Upper lobe of left lung (tissue), 4 donors: ENCODE data around the gene SART1.

ENCODE experiments used
- POLR2AphosphoS5 ChIP-seq, 2 donors: sonication (generic); formaldehyde crosslinking; IDR thresholded peaks; one replicate each; pipeline ENCODE4 v1.5.1; 2017; ENCODE audit warnings: antibody characterized with exemption in 2 of 2
- TF ChIP-seq, protein P1 (sequence below), 6 experiments: fragments of 450-650 bp in 4 of 6; fragments of 200-600 bp in 2 of 6; sonication (generic) in 2 of 6; IDR thresholded peaks; one replicate each; pipeline ENCODE4 v1.5.1; 2016 to 2019; ENCODE audit warnings: antibody characterized with exemption in 6 of 6

DNA sequence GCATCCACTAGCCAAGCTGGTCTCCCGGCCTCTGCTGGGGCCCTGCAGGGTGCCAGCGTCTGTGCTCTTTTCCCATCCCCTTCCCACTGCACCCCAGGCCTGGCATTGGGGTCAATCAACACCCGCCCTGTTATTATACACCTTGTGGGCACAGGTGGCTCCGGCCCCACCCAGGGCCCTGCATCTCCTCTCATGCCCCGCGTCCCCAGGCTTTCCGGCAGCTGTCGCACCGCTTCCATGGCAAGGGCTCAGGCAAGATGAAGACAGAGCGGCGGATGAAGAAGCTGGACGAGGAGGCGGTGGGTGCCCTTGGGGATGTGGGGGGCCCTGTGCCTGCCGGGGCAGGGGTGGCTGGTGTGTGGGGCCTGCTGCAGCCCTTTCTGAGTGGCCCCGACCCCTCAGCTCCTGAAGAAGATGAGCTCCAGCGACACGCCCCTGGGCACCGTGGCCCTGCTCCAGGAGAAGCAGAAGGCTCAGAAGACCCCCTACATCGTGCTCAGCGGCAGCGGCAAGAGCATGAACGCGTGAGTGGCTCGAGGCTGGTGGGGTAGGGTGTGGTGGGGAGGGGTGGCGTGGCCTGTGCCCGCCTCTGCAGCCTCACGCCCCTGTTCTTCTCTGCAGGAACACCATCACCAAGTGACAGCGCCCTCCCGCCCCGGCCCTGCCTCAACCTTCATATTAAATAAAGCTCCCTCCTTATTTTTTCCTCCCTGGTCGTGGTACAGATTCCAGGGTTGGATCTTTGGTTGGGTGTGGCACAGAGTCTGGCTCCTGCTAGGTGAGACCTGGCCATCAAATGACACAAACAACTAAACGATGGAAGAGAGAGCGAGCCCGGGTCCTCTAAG lies 17.1 kb downstream of the SART1 start:
- no peak for TF ChIP-seq POLR2AphosphoS5 (IDR thresholded peaks at IDR 0.05)
- TF ChIP-seq, protein P1, sequence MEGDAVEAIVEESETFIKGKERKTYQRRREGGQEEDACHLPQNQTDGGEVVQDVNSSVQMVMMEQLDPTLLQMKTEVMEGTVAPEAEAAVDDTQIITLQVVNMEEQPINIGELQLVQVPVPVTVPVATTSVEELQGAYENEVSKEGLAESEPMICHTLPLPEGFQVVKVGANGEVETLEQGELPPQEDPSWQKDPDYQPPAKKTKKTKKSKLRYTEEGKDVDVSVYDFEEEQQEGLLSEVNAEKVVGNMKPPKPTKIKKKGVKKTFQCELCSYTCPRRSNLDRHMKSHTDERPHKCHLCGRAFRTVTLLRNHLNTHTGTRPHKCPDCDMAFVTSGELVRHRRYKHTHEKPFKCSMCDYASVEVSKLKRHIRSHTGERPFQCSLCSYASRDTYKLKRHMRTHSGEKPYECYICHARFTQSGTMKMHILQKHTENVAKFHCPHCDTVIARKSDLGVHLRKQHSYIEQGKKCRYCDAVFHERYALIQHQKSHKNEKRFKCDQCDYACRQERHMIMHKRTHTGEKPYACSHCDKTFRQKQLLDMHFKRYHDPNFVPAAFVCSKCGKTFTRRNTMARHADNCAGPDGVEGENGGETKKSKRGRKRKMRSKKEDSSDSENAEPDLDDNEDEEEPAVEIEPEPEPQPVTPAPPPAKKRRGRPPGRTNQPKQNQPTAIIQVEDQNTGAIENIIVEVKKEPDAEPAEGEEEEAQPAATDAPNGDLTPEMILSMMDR (IDR thresholded peaks at IDR 0.05): no peak
